ENCODE data around the gene KIRREL3. TPM values are rescaled to one million over a fixed set of nuclear protein-coding genes. Genes with fewer than 3 reads are reported as not detected.

The KIRREL3 gene
- total and polyA plus RNA-seq, 12 donors, result 0.13 to 0.58 (median 0.30) TPM

- Histone ChIP-seq H3K36me3 (no peaks in the 10 kb centered on the region), H3K4me3 (no peak overlapping the region), H3K9me3 (no peaks in the 10 kb centered on the region), H3K27ac (no peak overlapping the region), H3K4me1 (no peaks in the 10 kb centered on the region), H3K27me3 (peaks cover 0 to 9% (median 6%) of the 10 kb centered on the region in 7 donors)
- DNase-seq, result no peak
- intact Hi-C loops (cut with DNase I), result no loop called here
- TF ChIP-seq, protein P1, sequence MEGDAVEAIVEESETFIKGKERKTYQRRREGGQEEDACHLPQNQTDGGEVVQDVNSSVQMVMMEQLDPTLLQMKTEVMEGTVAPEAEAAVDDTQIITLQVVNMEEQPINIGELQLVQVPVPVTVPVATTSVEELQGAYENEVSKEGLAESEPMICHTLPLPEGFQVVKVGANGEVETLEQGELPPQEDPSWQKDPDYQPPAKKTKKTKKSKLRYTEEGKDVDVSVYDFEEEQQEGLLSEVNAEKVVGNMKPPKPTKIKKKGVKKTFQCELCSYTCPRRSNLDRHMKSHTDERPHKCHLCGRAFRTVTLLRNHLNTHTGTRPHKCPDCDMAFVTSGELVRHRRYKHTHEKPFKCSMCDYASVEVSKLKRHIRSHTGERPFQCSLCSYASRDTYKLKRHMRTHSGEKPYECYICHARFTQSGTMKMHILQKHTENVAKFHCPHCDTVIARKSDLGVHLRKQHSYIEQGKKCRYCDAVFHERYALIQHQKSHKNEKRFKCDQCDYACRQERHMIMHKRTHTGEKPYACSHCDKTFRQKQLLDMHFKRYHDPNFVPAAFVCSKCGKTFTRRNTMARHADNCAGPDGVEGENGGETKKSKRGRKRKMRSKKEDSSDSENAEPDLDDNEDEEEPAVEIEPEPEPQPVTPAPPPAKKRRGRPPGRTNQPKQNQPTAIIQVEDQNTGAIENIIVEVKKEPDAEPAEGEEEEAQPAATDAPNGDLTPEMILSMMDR (IDR thresholded peaks at IDR 0.05), result no peak
- WGBS, 2 donors, result 70 to 75% methylated on average over 10 of the region's 10 CpGs
- no peak for ATAC-seq
These were observed 236.3 kb downstream of the KIRREL3 start for GRCh38 chr11:126764231-126764630.

DNA sequence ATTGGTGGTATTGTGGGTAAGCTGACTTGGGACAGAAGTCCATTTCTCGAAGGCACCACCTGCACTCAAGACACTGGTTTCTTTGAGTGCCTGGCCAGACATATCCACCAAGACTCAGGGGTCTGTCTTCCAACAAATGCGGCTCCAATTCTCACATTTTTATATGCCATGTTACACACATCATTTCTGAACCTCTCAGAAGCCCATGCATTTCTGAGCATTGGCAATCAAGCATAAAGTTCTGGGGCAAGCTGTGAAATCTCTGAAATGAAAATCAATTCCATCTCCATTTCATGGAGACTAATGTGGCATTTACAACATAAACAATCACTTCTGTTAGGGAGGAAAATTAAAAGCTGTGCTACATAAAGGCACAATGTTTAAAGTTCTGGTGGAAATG, 243.7 kb downstream of the KIRREL3 start:
- 90 to 91% methylated on average over 2 of the region's 2 CpGs for WGBS, 2 donors
- intact Hi-C loops (cut with DNase I), result no loop called here
- ATAC-seq, result no peak

GRCh38 chr11:126756421-126756820, 244.1 kb downstream of the KIRREL3 start:
- Histone ChIP-seq H3K36me3 (no peaks in the 10 kb centered on the region), H3K27me3 (peaks cover 0 to 12% (median 0%) of the 10 kb centered on the region in 7 donors), H3K4me1 (no peaks in the 10 kb centered on the region), H3K27ac (no peak overlapping the region), H3K9me3 (no peaks in the 10 kb centered on the region), H3K4me3 (no peak overlapping the region)
- intact Hi-C loops (cut with DNase I), result no loop called here
- TF ChIP-seq, protein P1 (IDR thresholded peaks at IDR 0.05), result no peak
- ATAC-seq (no peak), DNase-seq (no peak)
- WGBS, 2 donors, result 81 to 83% methylated on average over 2 of the region's 2 CpGs

More for the DNA sequence above, 243.7 kb downstream of the KIRREL3 start:
- TF ChIP-seq, protein P1 (IDR thresholded peaks at IDR 0.05), result no peak
- Histone ChIP-seq H3K27me3 (peaks cover 0 to 12% (median 0%) of the 10 kb centered on the region in 7 donors), H3K27ac (no peak overlapping the region), H3K36me3 (no peaks in the 10 kb centered on the region), H3K9me3 (no peaks in the 10 kb centered on the region), H3K4me1 (no peaks in the 10 kb centered on the region), H3K4me3 (no peak overlapping the region)
- no peak for DNase-seq

DNA sequence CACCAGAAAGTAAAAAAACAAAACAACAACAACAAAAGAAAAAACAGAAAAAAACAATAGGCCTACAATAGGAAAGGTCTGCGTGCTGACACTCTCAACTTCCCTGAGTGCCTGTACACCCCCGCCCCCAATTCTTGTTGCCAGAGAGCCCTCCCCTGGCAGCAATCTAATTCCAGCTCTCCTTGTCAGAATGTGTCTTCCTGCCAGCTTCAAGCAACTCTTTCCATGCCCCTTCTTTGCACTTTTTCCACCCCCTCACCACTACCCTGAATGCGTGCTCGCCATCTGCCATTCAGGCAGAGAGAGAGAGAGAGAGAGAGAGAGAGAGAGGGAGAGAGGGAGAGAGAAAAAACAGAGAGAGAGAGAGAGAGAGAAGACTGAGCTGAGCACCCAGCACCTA, 245.0 kb downstream of the KIRREL3 start:
- ATAC-seq, result no peak
- no peak overlapping the region for H3K27ac ChIP-seq
- WGBS, 2 donors, result 59 to 67% methylated on average over 4 of the region's 4 CpGs

More for the DNA sequence above, 245.0 kb downstream of the KIRREL3 start:
- Histone ChIP-seq H3K9me3 (no peaks in the 10 kb centered on the region), H3K4me1 (no peaks in the 10 kb centered on the region), H3K27me3 (peaks cover 0 to 13% (median 0%) of the 10 kb centered on the region in 7 donors), H3K36me3 (no peaks in the 10 kb centered on the region), H3K4me3 (no peak overlapping the region)
- TF ChIP-seq, protein P1 (IDR thresholded peaks at IDR 0.05), result no peak
- no peak for DNase-seq
- intact Hi-C loops (cut with DNase I), result no loop called here
